ENCODE results near the gene PWWP2A.

Gene PWWP2A

GRCh38 chr5:160060001-160060400, 59.2 kb downstream of the PWWP2A start:
- Histone ChIP-seq H3K27ac (ENCODE audit: low read depth, low read length) (no peak overlapping the region), H3K36me3 (ENCODE audit: control insufficient read depth in 5 of 5, insufficient read depth in 5 of 5, low read length in 5 of 5) (peaks cover 17 to 74% (median 48%) of the 10 kb centered on the region in 5 donors)

GRCh38 chr5:160057256-160057655, 62.0 kb downstream of the PWWP2A start:
- Histone ChIP-seq H3K4me1 (ENCODE audit: control insufficient read depth in 5 of 5, insufficient read depth in 5 of 5, low read length in 5 of 5) (peaks cover 0 to 11% (median 3%) of the 10 kb centered on the region in 5 donors), H3K4me3 (ENCODE audit: low read depth in 1 of 5, low read length in 5 of 5) (no peak overlapping the region), H3K27me3 (ENCODE audit: control insufficient read depth in 5 of 5, insufficient read depth in 4 of 5, low read length in 5 of 5) (no peaks in the 10 kb centered on the region), H3K9ac (ENCODE audit: low read length in 5 of 5) (no peak overlapping the region), H3K27ac (ENCODE audit: low read depth, low read length) (no peak overlapping the region), H3K36me3 (ENCODE audit: control insufficient read depth in 5 of 5, insufficient read depth in 5 of 5, low read length in 5 of 5) (peaks cover 22 to 82% (median 54%) of the 10 kb centered on the region in 5 donors), H3K9me3 (ENCODE audit: control insufficient read depth in 5 of 5, low read length in 5 of 5) (no peaks in the 10 kb centered on the region)

More at GRCh38 chr5:160060001-160060400, 59.2 kb downstream of the PWWP2A start:
- Histone ChIP-seq H3K27me3 (ENCODE audit: control insufficient read depth in 5 of 5, insufficient read depth in 4 of 5, low read length in 5 of 5) (no peaks in the 10 kb centered on the region), H3K4me1 (ENCODE audit: control insufficient read depth in 5 of 5, insufficient read depth in 5 of 5, low read length in 5 of 5) (peaks cover 0 to 17% (median 3%) of the 10 kb centered on the region in 5 donors), H3K9ac (ENCODE audit: low read length in 5 of 5) (no peak overlapping the region), H3K4me3 (ENCODE audit: low read depth in 1 of 5, low read length in 5 of 5) (no peak overlapping the region), H3K9me3 (ENCODE audit: control insufficient read depth in 5 of 5, low read length in 5 of 5) (no peaks in the 10 kb centered on the region)

GRCh38 chr5:160054831-160055230, 64.4 kb downstream of the PWWP2A start:
- Histone ChIP-seq H3K27ac (ENCODE audit: low read depth, low read length) (no peak overlapping the region), H3K27me3 (ENCODE audit: control insufficient read depth in 5 of 5, insufficient read depth in 4 of 5, low read length in 5 of 5) (no peaks in the 10 kb centered on the region), H3K9ac (ENCODE audit: low read length in 5 of 5) (no peak overlapping the region), H3K4me1 (ENCODE audit: control insufficient read depth in 5 of 5, insufficient read depth in 5 of 5, low read length in 5 of 5) (peaks cover 0 to 5% (median 3%) of the 10 kb centered on the region in 5 donors), H3K4me3 (ENCODE audit: low read depth in 1 of 5, low read length in 5 of 5) (no peak overlapping the region), H3K36me3 (ENCODE audit: control insufficient read depth in 5 of 5, insufficient read depth in 5 of 5, low read length in 5 of 5) (peaks cover 30 to 82% (median 55%) of the 10 kb centered on the region in 5 donors), H3K9me3 (ENCODE audit: control insufficient read depth in 5 of 5, low read length in 5 of 5) (no peaks in the 10 kb centered on the region)

- Histone ChIP-seq H3K9ac (ENCODE audit: low read length in 5 of 5) (no peak overlapping the region), H3K4me1 (ENCODE audit: control insufficient read depth in 5 of 5, insufficient read depth in 5 of 5, low read length in 5 of 5) (no peaks in the 10 kb centered on the region), H3K36me3 (ENCODE audit: control insufficient read depth in 5 of 5, insufficient read depth in 5 of 5, low read length in 5 of 5) (peaks cover 30 to 87% (median 57%) of the 10 kb centered on the region in 5 donors), H3K27ac (ENCODE audit: low read depth, low read length) (no peak overlapping the region), H3K9me3 (ENCODE audit: control insufficient read depth in 5 of 5, low read length in 5 of 5) (no peaks in the 10 kb centered on the region), H3K4me3 (ENCODE audit: low read depth in 1 of 5, low read length in 5 of 5) (no peak overlapping the region), H3K27me3 (ENCODE audit: control insufficient read depth in 5 of 5, insufficient read depth in 4 of 5, low read length in 5 of 5) (no peaks in the 10 kb centered on the region)
These were observed 65.2 kb downstream of the PWWP2A start for GRCh38 chr5:160054047-160054446.

- Histone ChIP-seq H3K27me3 (ENCODE audit: control insufficient read depth in 5 of 5, insufficient read depth in 4 of 5, low read length in 5 of 5) (no peaks in the 10 kb centered on the region), H3K27ac (ENCODE audit: low read depth, low read length) (no peak overlapping the region), H3K36me3 (ENCODE audit: control insufficient read depth in 5 of 5, insufficient read depth in 5 of 5, low read length in 5 of 5) (peaks cover 23 to 51% (median 31%) of the 10 kb centered on the region in 5 donors), H3K9me3 (ENCODE audit: control insufficient read depth in 5 of 5, low read length in 5 of 5) (no peaks in the 10 kb centered on the region), H3K4me3 (ENCODE audit: low read depth in 1 of 5, low read length in 5 of 5) (no peak overlapping the region), H3K4me1 (ENCODE audit: control insufficient read depth in 5 of 5, insufficient read depth in 5 of 5, low read length in 5 of 5) (peaks cover 0 to 15% (median 9%) of the 10 kb centered on the region in 5 donors), H3K9ac (ENCODE audit: low read length in 5 of 5) (no peak overlapping the region)
These were observed 70.2 kb downstream of the PWWP2A start for GRCh38 chr5:160049099-160049498.

GRCh38 chr5:160048131-160048530, 71.1 kb downstream of the PWWP2A start:
- Histone ChIP-seq H3K27me3 (ENCODE audit: control insufficient read depth in 5 of 5, insufficient read depth in 4 of 5, low read length in 5 of 5) (no peaks in the 10 kb centered on the region), H3K4me3 (ENCODE audit: low read depth in 1 of 5, low read length in 5 of 5) (no peak overlapping the region), H3K27ac (ENCODE audit: low read depth, low read length) (peak overlapping the region; percentile 66), H3K36me3 (ENCODE audit: control insufficient read depth in 5 of 5, insufficient read depth in 5 of 5, low read length in 5 of 5) (peaks cover 23 to 48% (median 35%) of the 10 kb centered on the region in 5 donors), H3K4me1 (ENCODE audit: control insufficient read depth in 5 of 5, insufficient read depth in 5 of 5, low read length in 5 of 5) (peaks cover 0 to 15% (median 9%) of the 10 kb centered on the region in 5 donors), H3K9ac (ENCODE audit: low read length in 5 of 5) (no peak overlapping the region), H3K9me3 (ENCODE audit: control insufficient read depth in 5 of 5, low read length in 5 of 5) (no peaks in the 10 kb centered on the region)

GRCh38 chr5:160047423-160047822, 71.8 kb downstream of the PWWP2A start:
- H3K9me3 ChIP-seq (ENCODE audit: control insufficient read depth in 5 of 5, low read length in 5 of 5): no peaks in the 10 kb centered on the region
- peak overlapping the region; percentile 66 for H3K27ac ChIP-seq (ENCODE audit: low read depth, low read length)
- H3K4me3 ChIP-seq (ENCODE audit: low read depth in 1 of 5, low read length in 5 of 5): no peak overlapping the region
- peaks cover 16 to 44% (median 31%) of the 10 kb centered on the region in 5 donors for H3K36me3 ChIP-seq (ENCODE audit: control insufficient read depth in 5 of 5, insufficient read depth in 5 of 5, low read length in 5 of 5)
- no peaks in the 10 kb centered on the region for H3K27me3 ChIP-seq (ENCODE audit: control insufficient read depth in 5 of 5, insufficient read depth in 4 of 5, low read length in 5 of 5)
- H3K9ac ChIP-seq (ENCODE audit: low read length in 5 of 5): no peak overlapping the region
- peaks cover 0 to 15% (median 9%) of the 10 kb centered on the region in 5 donors for H3K4me1 ChIP-seq (ENCODE audit: control insufficient read depth in 5 of 5, insufficient read depth in 5 of 5, low read length in 5 of 5)

GRCh38 chr5:160044967-160045366, 74.3 kb downstream of the PWWP2A start:
- H3K27me3 ChIP-seq (ENCODE audit: control insufficient read depth in 5 of 5, insufficient read depth in 4 of 5, low read length in 5 of 5): no peaks in the 10 kb centered on the region
- H3K4me3 ChIP-seq (ENCODE audit: low read depth in 1 of 5, low read length in 5 of 5): no peak overlapping the region
- H3K9ac ChIP-seq (ENCODE audit: low read length in 5 of 5): no peak overlapping the region
- no peak overlapping the region for H3K27ac ChIP-seq (ENCODE audit: low read depth, low read length)
- H3K36me3 ChIP-seq (ENCODE audit: control insufficient read depth in 5 of 5, insufficient read depth in 5 of 5, low read length in 5 of 5): peaks cover 9 to 30% (median 26%) of the 10 kb centered on the region in 5 donors
- peaks cover 0 to 15% (median 9%) of the 10 kb centered on the region in 5 donors for H3K4me1 ChIP-seq (ENCODE audit: control insufficient read depth in 5 of 5, insufficient read depth in 5 of 5, low read length in 5 of 5)
- H3K9me3 ChIP-seq (ENCODE audit: control insufficient read depth in 5 of 5, low read length in 5 of 5): no peaks in the 10 kb centered on the region

- Histone ChIP-seq H3K4me1 (ENCODE audit: control insufficient read depth in 5 of 5, insufficient read depth in 5 of 5, low read length in 5 of 5) (peaks cover 0 to 15% (median 9%) of the 10 kb centered on the region in 5 donors), H3K36me3 (ENCODE audit: control insufficient read depth in 5 of 5, insufficient read depth in 5 of 5, low read length in 5 of 5) (peaks cover 10 to 27% (median 23%) of the 10 kb centered on the region in 5 donors), H3K27me3 (ENCODE audit: control insufficient read depth in 5 of 5, insufficient read depth in 4 of 5, low read length in 5 of 5) (no peaks in the 10 kb centered on the region), H3K9ac (ENCODE audit: low read length in 5 of 5) (no peak overlapping the region), H3K9me3 (ENCODE audit: control insufficient read depth in 5 of 5, low read length in 5 of 5) (no peaks in the 10 kb centered on the region), H3K4me3 (ENCODE audit: low read depth in 1 of 5, low read length in 5 of 5) (no peak overlapping the region), H3K27ac (ENCODE audit: low read depth, low read length) (no peak overlapping the region)
These were observed 74.9 kb downstream of the PWWP2A start for GRCh38 chr5:160044391-160044804.

GRCh38 chr5:160042671-160043070, 76.6 kb downstream of the PWWP2A start:
- Histone ChIP-seq H3K9me3 (ENCODE audit: control insufficient read depth in 5 of 5, low read length in 5 of 5) (no peaks in the 10 kb centered on the region), H3K36me3 (ENCODE audit: control insufficient read depth in 5 of 5, insufficient read depth in 5 of 5, low read length in 5 of 5) (peaks cover 17 to 36% (median 21%) of the 10 kb centered on the region in 5 donors), H3K27me3 (ENCODE audit: control insufficient read depth in 5 of 5, insufficient read depth in 4 of 5, low read length in 5 of 5) (no peaks in the 10 kb centered on the region), H3K4me1 (ENCODE audit: control insufficient read depth in 5 of 5, insufficient read depth in 5 of 5, low read length in 5 of 5) (peaks cover 0 to 7% (median 4%) of the 10 kb centered on the region in 5 donors), H3K4me3 (ENCODE audit: low read depth in 1 of 5, low read length in 5 of 5) (no peak overlapping the region), H3K9ac (ENCODE audit: low read length in 5 of 5) (no peak overlapping the region), H3K27ac (ENCODE audit: low read depth, low read length) (no peak overlapping the region)

Measured in subcutaneous abdominal adipose tissue (tissue), 5 donors.